Adrenal gland (tissue), 12 donors: Measurements from ENCODE around the gene ARIH1. TPM values are rescaled to one million over a fixed set of nuclear protein-coding genes. Genes with fewer than 3 reads are reported as not detected.

ENCODE experiments used
- DNase-seq, 7 donors: peaks; one replicate each; pipeline ENCODE4 v3.0.0-alpha.2; 2019 to 2020
- H3K27ac ChIP-seq, 5 donors: fragments of 200-600 bp; sonication (generic) in 4 of 5; 1 replicate in 3 of 5; 2 replicates in 2 of 5; pipeline versions ENCODE4 v1.5.1 to v1.8.0; 2016 to 2020; ENCODE audit warnings: mild to moderate bottlenecking in 1 of 5
- H3K27me3 ChIP-seq: fragments of 200-600 bp; 2 replicates; pipeline ENCODE4 v1.8.0; 2021
- H3K36me3 ChIP-seq, 2 donors: fragments of 200-600 bp; replicated peaks in 1 of 2; 1 replicate in 1 of 2; 2 replicates in 1 of 2; pipeline versions ENCODE4 v1.5.1 to v1.8.0; 2018 to 2022
- H3K4me1 ChIP-seq, 2 donors: fragments of 200-600 bp; replicated peaks in 1 of 2; 1 replicate in 1 of 2; 2 replicates in 1 of 2; pipeline versions ENCODE4 v1.5.1 to v1.8.0; 2018 to 2021
- H3K4me3 ChIP-seq, 4 donors: fragments of 200-600 bp; sonication (generic) in 3 of 4; one replicate each; pipeline ENCODE4 v1.5.1; 2016 to 2018
- H3K9me3 ChIP-seq, 3 donors: fragments of 200-600 bp; sonication (generic) in 1 of 3; replicated peaks in 1 of 3; 1 replicate in 2 of 3; 2 replicates in 1 of 3; pipeline versions ENCODE4 v1.5.1 to v1.8.0; 2016 to 2021
- POLR2A ChIP-seq, 2 donors: fragments of 450-650 bp; IDR thresholded peaks; one replicate each; pipeline ENCODE4 v1.6.1; 2017; ENCODE audit warnings: antibody characterized with exemption in 2 of 2, mild to moderate bottlenecking in 2 of 2, moderate library complexity in 1 of 2
- WGBS, 4 donors: extraction: QIAGEN DNeasy Blood & Tissue Kit in 2 of 4; methylation state at CpG; one replicate each; pipeline versions ENCODE4 v1.1.5 to v1.1.7; 2013 to 2017; 5-methylcytosine and 5-hydroxymethylcytosine counted together
- intact Hi-C, 2 donors: fragments of 100-400 bp; cut with DNase I; formaldehyde crosslinking; loops; one replicate each; pipeline versions ENCODE4 v1.14.1 to v1.15.0; 2022 to 2023
- polyA plus RNA-seq, 3 donors: library from polyadenylated mRNA; stranded (reverse); fragments of 200-250 nt in 2 of 3; fragments of 350-450 nt in 1 of 3; fragmentation: Illumina TruSeq in 1 of 3; extraction: RNeasy Lipid Tissue Mini Kit (QIAGEN cat#74804) in 1 of 3; gene quantifications; one replicate each; pipeline ENCODE4 v1.2.3, GENCODE V29; 2013 to 2014
- total RNA-seq, 9 donors: library from RNA; depleted of rRNA in 4 of 9; stranded (reverse); fragments of >200 nt in 4 of 9; fragments of 120-200 nt in 1 of 9; fragmentation: NEBNext Ultra II Directional in 1 of 9; extraction: Animal tissue kit (Norgen Biotek cat#: 25700) in 1 of 9; gene quantifications; one replicate each; pipeline versions ENCODE4 v1.1.0 to v1.2.4, GENCODE V29; 2013 to 2023
- TF ChIP-seq, protein P1 (sequence below), 6 experiments: fragments of 450-650 bp in 4 of 6; fragments of 200-600 bp in 2 of 6; sonication (generic) in 1 of 6; IDR thresholded peaks; 1 replicate in 5 of 6; 2 replicates in 1 of 6; pipeline versions ENCODE4 v1.5.1 to v1.8.0; 2016 to 2021; ENCODE audit warnings: antibody characterized with exemption in 6 of 6, mild to moderate bottlenecking in 2 of 6, moderate library complexity in 1 of 6
- donor health status: healthy with polysubstance abuse.
- donor health status: Bipolar disorder and iron deficiency.
- donor health status: DM: yes; HTN: yes; CAD: no.
- donor health status: DM: no; HTN: no; CAD: no.
- donor health status: DM: no; HTN: no; CAD: no.
- donor health status: DM: yes; HTN: yes; CAD: no.

The ARIH1 gene
- total and polyA plus RNA-seq, 12 donors = 18.3 to 159 (median 58.8) TPM

DNA sequence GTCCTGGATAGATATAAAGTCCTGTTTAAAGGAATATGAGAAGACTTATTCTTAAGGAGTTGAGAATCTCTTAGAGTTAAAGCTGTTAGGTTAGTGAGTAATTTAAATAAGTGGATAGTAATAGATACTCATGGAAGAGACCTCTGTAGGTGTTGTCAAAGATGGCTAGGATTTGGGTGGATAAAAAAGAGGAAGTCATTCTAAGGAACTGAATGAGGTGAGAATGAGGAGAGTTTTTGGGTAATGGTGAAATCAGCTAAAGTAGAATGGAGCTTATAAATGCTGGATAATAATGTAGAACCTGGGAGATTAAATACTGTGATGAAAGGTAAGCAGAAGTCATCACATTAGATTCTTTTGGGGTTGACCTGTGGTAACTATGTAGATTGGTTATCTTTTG, 8.1 kb downstream of the ARIH1 start:
- H3K36me3 ChIP-seq = no peaks in the 10 kb centered on the region
- no peaks in the 10 kb centered on the region for H3K9me3 ChIP-seq
- TF ChIP-seq, protein P1, sequence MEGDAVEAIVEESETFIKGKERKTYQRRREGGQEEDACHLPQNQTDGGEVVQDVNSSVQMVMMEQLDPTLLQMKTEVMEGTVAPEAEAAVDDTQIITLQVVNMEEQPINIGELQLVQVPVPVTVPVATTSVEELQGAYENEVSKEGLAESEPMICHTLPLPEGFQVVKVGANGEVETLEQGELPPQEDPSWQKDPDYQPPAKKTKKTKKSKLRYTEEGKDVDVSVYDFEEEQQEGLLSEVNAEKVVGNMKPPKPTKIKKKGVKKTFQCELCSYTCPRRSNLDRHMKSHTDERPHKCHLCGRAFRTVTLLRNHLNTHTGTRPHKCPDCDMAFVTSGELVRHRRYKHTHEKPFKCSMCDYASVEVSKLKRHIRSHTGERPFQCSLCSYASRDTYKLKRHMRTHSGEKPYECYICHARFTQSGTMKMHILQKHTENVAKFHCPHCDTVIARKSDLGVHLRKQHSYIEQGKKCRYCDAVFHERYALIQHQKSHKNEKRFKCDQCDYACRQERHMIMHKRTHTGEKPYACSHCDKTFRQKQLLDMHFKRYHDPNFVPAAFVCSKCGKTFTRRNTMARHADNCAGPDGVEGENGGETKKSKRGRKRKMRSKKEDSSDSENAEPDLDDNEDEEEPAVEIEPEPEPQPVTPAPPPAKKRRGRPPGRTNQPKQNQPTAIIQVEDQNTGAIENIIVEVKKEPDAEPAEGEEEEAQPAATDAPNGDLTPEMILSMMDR (IDR thresholded peaks at IDR 0.05) = no peak
- no peak for TF ChIP-seq POLR2A (IDR thresholded peaks at IDR 0.05)
- H3K4me1 ChIP-seq = peaks cover 2 to 55% of the 10 kb centered on the region in 2 donors
- H3K4me3 ChIP-seq = no peak overlapping the region
- no peak overlapping the region for H3K27ac ChIP-seq
- DNase-seq = no peak
- H3K27me3 ChIP-seq = no peaks in the 10 kb centered on the region
- intact Hi-C loops = loop anchor here in 1 of 2 donors (10.0 kb wide), 1 partner anchor 93 kb away; no protein-coding TSS in a partner anchor

DNA sequence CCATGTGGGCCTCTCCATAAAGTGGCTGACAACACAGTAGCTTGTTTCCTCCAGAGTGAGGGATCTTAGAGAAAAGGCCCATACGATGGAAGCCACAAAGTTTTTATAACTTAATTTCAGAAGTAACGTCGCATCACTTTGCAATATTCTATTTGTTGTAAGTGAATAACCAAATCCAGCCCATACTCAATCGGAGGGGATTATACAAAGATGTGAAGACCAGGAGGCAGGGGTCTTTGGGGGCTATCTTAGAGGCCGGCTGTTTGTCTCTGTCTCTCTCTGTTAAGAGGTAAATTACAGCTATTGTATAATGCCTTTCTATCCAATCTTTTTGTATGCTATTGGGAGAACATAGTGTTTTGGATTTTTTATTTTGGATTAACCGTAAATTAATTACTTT, 9.1 kb downstream of the ARIH1 start:
- intact Hi-C loops = loop anchor here in 1 of 2 donors (10.0 kb wide), 1 partner anchor 92 kb away; no protein-coding TSS in a partner anchor
- Histone ChIP-seq H3K9me3 (no peaks in the 10 kb centered on the region), H3K27me3 (no peaks in the 10 kb centered on the region), H3K4me1 (peaks cover 9 to 54% of the 10 kb centered on the region in 2 donors), H3K4me3 (no peak overlapping the region), H3K36me3 (no peaks in the 10 kb centered on the region), H3K27ac (no peak overlapping the region)
- TF ChIP-seq, protein P1 (IDR thresholded peaks at IDR 0.05) = no peak
- no peak for TF ChIP-seq POLR2A (IDR thresholded peaks at IDR 0.05)
- 91 to 92% (median 91%) methylated on average over 6 of the region's 6 CpGs for WGBS, 4 donors
- DNase-seq = no peak

DNA sequence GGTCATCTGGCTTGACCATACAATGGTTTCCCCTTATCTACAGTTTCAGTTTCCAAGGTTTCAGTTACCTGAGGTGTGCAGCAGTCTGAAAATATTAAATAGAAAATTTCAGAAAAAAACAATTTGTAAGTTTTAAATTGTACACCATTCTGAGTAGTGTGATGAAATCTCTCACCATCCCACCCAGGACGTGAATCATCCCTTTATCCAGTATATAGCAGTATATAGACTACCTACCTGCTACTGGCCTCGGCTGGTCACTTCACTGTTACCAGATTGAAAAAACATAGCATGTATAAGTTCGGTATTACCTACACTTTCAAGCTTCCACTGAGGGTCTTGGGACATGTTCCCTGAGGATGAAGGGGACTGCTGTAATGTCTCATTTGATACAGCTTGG, 12.0 kb downstream of the ARIH1 start:
- no peaks in the 10 kb centered on the region for H3K36me3 ChIP-seq
- no peaks in the 10 kb centered on the region for H3K27me3 ChIP-seq
- no peaks in the 10 kb centered on the region for H3K9me3 ChIP-seq
- intact Hi-C loops = loop anchor here in 1 of 2 donors (10.0 kb wide), 1 partner anchor 89 kb away; no protein-coding TSS in a partner anchor
- WGBS, 4 donors = 86 to 93% (median 90%) methylated on average over 3 of the region's 3 CpGs
- no peak for DNase-seq
- H3K4me3 ChIP-seq = no peak overlapping the region
- no peak overlapping the region for H3K27ac ChIP-seq
- no peak for TF ChIP-seq POLR2A (IDR thresholded peaks at IDR 0.05)
- TF ChIP-seq, protein P1 (IDR thresholded peaks at IDR 0.05) = no peak
- peaks cover 9 to 51% of the 10 kb centered on the region in 2 donors for H3K4me1 ChIP-seq

DNA sequence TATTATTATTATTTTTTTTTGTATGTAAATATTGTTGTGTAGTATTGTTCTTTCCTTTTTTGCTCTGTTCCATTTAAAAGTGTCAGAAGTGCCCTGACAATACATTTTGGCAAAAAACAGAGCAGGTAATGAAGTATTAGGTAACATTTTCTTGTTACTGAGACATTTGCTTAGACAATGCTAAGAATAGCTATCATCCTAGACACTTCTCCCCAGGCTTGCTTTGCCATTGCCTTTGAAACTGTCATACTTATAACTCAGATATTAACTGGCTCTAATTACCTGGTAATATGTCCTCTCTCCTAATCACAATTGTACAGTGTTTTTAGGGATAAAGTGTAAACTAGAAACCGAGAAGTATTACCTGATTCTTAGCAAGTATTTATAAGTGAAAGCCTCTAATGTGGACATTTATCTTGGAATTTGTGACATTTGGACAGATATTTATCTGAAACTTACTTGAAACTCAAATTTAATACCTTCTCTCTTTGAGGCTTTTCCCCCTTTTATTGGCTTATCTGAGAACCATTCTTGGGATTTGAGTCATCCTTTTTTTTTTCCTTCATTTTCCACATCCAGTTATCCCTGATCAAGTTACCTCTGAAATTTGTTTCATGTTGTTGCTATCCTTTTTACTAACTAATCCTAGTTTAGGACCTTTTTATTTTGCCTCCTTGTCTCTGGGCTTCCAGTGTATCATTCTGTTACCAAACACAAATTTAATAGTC, 13.1 kb downstream of the ARIH1 start:
- Histone ChIP-seq H3K36me3 (no peaks in the 10 kb centered on the region), H3K4me3 (no peak overlapping the region), H3K27ac (no peak overlapping the region), H3K27me3 (no peaks in the 10 kb centered on the region), H3K4me1 (peaks cover 11 to 52% of the 10 kb centered on the region in 2 donors), H3K9me3 (no peaks in the 10 kb centered on the region)
- intact Hi-C loops = loop anchor here in 1 of 2 donors (10.0 kb wide), 1 partner anchor 88 kb away; no protein-coding TSS in a partner anchor
- 63 to 82% (median 73%) methylated on average over 1 of the region's 1 CpG for WGBS, 4 donors
- no peak for TF ChIP-seq POLR2A (IDR thresholded peaks at IDR 0.05)
- no peak for DNase-seq
